Psoas muscle (tissue), 8 donors: ENCODE data around the gene C12orf76. TPM values are rescaled to one million over a fixed set of nuclear protein-coding genes. Genes with fewer than 3 reads are reported as not detected.
"Not testable (repeated sequence)": the region's sequence is repeated elsewhere in the genome, so short reads cannot be mapped to it uniquely, and the experiment has no call there.

ENCODE experiments used
- ATAC-seq, 4 donors: fragments of 200-7000 bp; cut with Tn5 transposase; one replicate each; pipeline ENCODE4 v1.9.1; 2020; ENCODE audit warnings: moderate library complexity in 3 of 4, mild to moderate bottlenecking in 2 of 4
- DNase-seq, 2 donors: peaks; one replicate each; pipeline ENCODE4 v3.0.0-alpha.2; 2020
- H3K27ac ChIP-seq: fragments of 200-600 bp; one replicate; pipeline ENCODE4 v1.8.0; 2022
- H3K27me3 ChIP-seq, 3 donors: fragments of 200-600 bp in 1 of 3; one replicate each; pipeline versions ENCODE4 v1.6.1 to v1.8.0; 2013 to 2022; ENCODE audit warnings: low read length in 2 of 3, mild to moderate bottlenecking in 2 of 3, moderate library complexity in 1 of 3; ENCODE audit not compliant: insufficient read depth in 3 of 3
- H3K36me3 ChIP-seq, 2 donors: fragments of 200-600 bp in 1 of 2; one replicate each; pipeline versions ENCODE4 v1.6.1 to v1.8.0; 2013 to 2022; ENCODE audit warnings: low read depth in 1 of 2, mild to moderate bottlenecking in 1 of 2, moderate library complexity in 1 of 2; ENCODE audit not compliant: insufficient read depth in 1 of 2
- H3K4me1 ChIP-seq: fragments of 200-600 bp; one replicate; pipeline ENCODE4 v1.8.0; 2022
- H3K4me3 ChIP-seq: fragments of 200-600 bp; one replicate; pipeline ENCODE4 v1.8.0; 2022; ENCODE audit warnings: mild to moderate bottlenecking
- H3K9me3 ChIP-seq: fragments of 200-600 bp; one replicate; pipeline ENCODE4 v1.8.0; 2022
- WGBS, 3 donors: extraction: QIAGEN DNeasy Blood & Tissue Kit; methylation state at CpG; one replicate each; pipeline versions ENCODE4 v1.1.6 to v1.1.7; 2013; 5-methylcytosine and 5-hydroxymethylcytosine counted together
- intact Hi-C, 2 donors: fragments of 100-400 bp; cut with DNase I; formaldehyde crosslinking; loops; one replicate each; pipeline versions ENCODE4 v1.11.0 to v1.14.2; 2022
- polyA plus RNA-seq, 3 donors: library from polyadenylated mRNA; stranded (reverse); fragments of 200-250 nt; gene quantifications; one replicate each; pipeline ENCODE4 v1.2.3, GENCODE V29; 2013
- total RNA-seq, 4 donors: library from RNA; stranded (reverse); fragmentation: NEBNext Ultra II Directional in 2 of 4; extraction: Animal tissue kit (Norgen Biotek cat#: 25700) in 2 of 4; gene quantifications; one replicate each; pipeline versions ENCODE4 v1.2.1 to v1.2.4, GENCODE V29; 2021 to 2023
- TF ChIP-seq, protein P1 (sequence below): fragments of 200-600 bp; IDR thresholded peaks from one replicate; pipeline ENCODE4 v1.8.0; 2022; ENCODE audit warnings: antibody characterized with exemption
- donor health status: healthy with polysubstance abuse.
- donor health status: DM: no; HTN: no; CAD: no; lungs with moderate emphysema.
- donor health status: Bipolar disorder and iron deficiency.
- donor health status: healthy.
- donor health status: DM: yes; HTN: yes; CAD: no.
- donor health status: DM: no; HTN: no; CAD: no.
- donor health status: DM: no; HTN: no; CAD: no.
- donor health status: DM: yes; HTN: yes; CAD: no.

C12orf76 gene
- total and polyA plus RNA-seq, 7 donors, result 3.1 to 19.1 (median 7.4) TPM

DNA sequence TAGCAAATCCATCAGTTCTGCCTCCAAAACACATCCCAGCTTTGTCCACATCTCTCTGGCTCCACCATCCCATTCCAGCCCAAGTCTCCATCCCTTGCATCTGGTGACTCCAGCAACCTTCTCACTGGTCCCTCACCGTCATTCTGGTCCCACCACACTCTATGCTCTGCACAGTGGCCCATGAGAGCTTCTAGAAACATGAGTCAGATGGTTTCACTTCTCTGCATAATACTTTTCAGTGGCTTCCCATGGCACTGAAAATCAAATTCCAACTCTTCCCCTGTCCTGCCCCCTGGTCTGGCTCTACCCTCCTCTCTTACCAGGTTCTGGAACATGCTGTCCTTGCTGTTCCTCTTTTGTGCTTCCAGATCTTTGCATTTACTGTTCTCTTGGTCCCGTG lies 17.2 kb upstream of the C12orf76 start:
- WGBS, 3 donors, result 83 to 95% (median 83%) methylated on average over 2 of the region's 2 CpGs
- DNase-seq (no peak), ATAC-seq (no peak)
- TF ChIP-seq, protein P1, sequence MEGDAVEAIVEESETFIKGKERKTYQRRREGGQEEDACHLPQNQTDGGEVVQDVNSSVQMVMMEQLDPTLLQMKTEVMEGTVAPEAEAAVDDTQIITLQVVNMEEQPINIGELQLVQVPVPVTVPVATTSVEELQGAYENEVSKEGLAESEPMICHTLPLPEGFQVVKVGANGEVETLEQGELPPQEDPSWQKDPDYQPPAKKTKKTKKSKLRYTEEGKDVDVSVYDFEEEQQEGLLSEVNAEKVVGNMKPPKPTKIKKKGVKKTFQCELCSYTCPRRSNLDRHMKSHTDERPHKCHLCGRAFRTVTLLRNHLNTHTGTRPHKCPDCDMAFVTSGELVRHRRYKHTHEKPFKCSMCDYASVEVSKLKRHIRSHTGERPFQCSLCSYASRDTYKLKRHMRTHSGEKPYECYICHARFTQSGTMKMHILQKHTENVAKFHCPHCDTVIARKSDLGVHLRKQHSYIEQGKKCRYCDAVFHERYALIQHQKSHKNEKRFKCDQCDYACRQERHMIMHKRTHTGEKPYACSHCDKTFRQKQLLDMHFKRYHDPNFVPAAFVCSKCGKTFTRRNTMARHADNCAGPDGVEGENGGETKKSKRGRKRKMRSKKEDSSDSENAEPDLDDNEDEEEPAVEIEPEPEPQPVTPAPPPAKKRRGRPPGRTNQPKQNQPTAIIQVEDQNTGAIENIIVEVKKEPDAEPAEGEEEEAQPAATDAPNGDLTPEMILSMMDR, result no peak
- Histone ChIP-seq H3K9me3 (no peaks in the 10 kb centered on the region), H3K36me3 (no peaks in the 10 kb centered on the region), H3K27me3 (no peaks in the 10 kb centered on the region), H3K4me1 (no peaks in the 10 kb centered on the region), H3K4me3 (no peak overlapping the region), H3K27ac (no peak overlapping the region)
- intact Hi-C loops, result no loop called here

DNA sequence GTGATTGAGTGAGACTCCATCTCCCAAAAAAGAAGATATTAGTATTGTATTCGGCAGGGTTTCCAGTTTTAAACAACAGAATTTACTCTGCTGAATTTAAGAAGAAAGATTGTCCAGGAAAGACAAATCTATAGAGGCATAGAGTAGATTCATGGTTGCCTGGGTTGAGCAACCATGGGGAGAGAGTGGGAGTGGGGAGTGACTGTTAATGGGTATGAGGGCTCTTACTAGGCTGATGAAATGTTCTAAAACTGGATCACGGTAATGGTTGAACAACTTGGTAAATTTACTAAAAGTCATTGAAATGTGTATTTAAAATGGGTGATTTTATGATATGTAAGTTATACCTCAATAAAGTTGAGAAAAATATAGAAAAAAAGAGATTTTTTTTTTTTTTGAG lies 13.9 kb upstream of the C12orf76 start:
- no peaks in the 10 kb centered on the region for H3K27me3 ChIP-seq
- WGBS, 3 donors, result 93 to 95% (median 95%) methylated on average over 2 of the region's 2 CpGs
- H3K36me3 ChIP-seq, result no peaks in the 10 kb centered on the region
- H3K27ac ChIP-seq, result no peak overlapping the region
- DNase-seq (no peak), ATAC-seq (no peak)
- no peaks in the 10 kb centered on the region for H3K9me3 ChIP-seq
- TF ChIP-seq, protein P1, result no peak
- H3K4me1 ChIP-seq, result no peaks in the 10 kb centered on the region
- intact Hi-C loops, result no loop called here
- no peak overlapping the region for H3K4me3 ChIP-seq

DNA sequence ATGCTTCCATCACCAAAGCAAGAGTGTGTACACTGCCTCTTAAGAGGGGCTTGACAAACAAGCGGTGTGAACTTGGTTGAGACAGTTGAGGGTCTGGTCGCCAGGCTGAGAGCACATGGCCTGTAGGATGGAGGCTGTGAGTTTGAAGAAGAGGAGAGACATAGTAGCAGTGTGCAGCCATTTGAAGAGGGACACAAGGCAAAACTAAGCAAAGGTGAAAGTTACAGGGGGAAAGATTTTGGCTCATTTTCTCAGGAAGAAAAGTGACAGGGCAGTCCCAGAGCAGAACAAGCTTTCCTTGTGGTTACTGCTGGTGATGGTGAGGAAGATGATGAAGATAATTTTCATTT lies 11.3 kb upstream of the C12orf76 start:
- intact Hi-C loops, result no loop called here
- WGBS, 3 donors, result 63 to 97% (median 94%) methylated on average over 2 of the region's 2 CpGs

DNA sequence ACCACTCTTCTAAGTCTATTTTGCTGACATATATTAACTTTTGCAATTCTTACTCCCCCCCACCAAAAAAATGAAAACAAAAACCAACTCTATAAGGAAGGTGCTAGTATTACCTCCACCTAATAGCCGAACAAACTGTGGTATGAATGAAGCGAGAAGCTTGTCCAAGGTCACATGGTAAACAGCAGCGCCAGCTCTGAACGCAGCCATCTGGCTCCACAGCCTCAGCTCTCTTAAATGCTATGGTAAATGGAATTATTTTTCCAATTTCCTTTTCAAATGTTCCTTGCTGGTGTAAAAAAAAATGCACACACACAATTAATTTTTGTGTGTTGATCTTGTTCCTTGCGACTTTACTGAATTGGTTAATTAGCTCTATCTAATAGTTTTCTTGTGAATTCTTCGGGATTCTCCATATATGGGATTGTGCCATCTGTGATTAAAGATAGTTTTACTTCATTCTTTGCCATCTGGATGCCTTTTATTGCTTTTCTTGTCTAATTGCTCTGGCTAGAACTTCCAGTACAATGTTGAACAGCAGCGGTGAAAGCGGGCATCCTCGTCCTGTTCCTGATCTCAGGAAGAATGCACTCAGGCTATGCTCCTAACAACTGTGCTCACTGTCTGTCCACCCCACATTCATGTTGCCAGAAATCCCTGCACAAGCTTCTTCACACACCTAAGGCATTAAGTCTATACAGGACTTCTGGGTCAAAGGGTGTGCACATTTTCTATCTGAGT lies 10.7 kb upstream of the C12orf76 start:
- H3K4me1 ChIP-seq, result no peaks in the 10 kb centered on the region
- H3K27ac ChIP-seq, result no peak overlapping the region
- 83 to 88% (median 83%) methylated on average over 9 of the region's 9 CpGs for WGBS, 3 donors
- H3K27me3 ChIP-seq, result no peaks in the 10 kb centered on the region
- ATAC-seq, result no peak
- TF ChIP-seq, protein P1, result no peak
- no peaks in the 10 kb centered on the region for H3K36me3 ChIP-seq
- intact Hi-C loops, result no loop called here
- no peaks in the 10 kb centered on the region for H3K9me3 ChIP-seq
- no peak for DNase-seq
- no peak overlapping the region for H3K4me3 ChIP-seq

More for the DNA sequence above, 11.3 kb upstream of the C12orf76 start:
- Histone ChIP-seq H3K9me3 (no peaks in the 10 kb centered on the region), H3K4me3 (no peak overlapping the region), H3K27me3 (no peaks in the 10 kb centered on the region), H3K36me3 (no peaks in the 10 kb centered on the region), H3K27ac (peak overlapping the region; percentile 25), H3K4me1 (no peaks in the 10 kb centered on the region)
- ATAC-seq (no peak), DNase-seq (no peak)
- TF ChIP-seq, protein P1, result no peak

DNA sequence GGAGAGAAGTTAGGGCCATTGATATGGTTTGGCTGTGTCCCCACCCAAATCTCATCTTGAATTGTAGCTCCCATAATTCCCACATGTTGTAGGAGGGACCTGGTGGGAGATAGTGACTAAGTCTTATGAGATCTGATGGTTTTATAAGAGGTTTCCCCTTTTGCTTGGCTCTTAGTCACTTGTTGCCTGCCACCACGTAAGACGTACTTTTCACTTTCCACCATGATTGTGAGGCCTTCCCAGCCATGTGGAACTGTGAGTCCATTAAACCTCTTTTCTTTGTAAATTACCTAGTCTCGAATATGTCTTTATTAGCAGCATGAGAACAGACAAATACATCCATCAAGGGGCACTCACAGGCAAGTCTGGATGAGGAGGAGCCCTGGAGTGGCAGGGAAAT lies 8.3 kb upstream of the C12orf76 start:
- 86 to 91% (median 87%) methylated on average over 3 of the region's 3 CpGs for WGBS, 3 donors
- H3K36me3 ChIP-seq, H3K4me1 ChIP-seq, H3K27me3 ChIP-seq, ATAC-seq, H3K27ac ChIP-seq, DNase-seq, H3K4me3 ChIP-seq, H3K9me3 ChIP-seq, intact Hi-C loops: not testable (repeated sequence)

DNA sequence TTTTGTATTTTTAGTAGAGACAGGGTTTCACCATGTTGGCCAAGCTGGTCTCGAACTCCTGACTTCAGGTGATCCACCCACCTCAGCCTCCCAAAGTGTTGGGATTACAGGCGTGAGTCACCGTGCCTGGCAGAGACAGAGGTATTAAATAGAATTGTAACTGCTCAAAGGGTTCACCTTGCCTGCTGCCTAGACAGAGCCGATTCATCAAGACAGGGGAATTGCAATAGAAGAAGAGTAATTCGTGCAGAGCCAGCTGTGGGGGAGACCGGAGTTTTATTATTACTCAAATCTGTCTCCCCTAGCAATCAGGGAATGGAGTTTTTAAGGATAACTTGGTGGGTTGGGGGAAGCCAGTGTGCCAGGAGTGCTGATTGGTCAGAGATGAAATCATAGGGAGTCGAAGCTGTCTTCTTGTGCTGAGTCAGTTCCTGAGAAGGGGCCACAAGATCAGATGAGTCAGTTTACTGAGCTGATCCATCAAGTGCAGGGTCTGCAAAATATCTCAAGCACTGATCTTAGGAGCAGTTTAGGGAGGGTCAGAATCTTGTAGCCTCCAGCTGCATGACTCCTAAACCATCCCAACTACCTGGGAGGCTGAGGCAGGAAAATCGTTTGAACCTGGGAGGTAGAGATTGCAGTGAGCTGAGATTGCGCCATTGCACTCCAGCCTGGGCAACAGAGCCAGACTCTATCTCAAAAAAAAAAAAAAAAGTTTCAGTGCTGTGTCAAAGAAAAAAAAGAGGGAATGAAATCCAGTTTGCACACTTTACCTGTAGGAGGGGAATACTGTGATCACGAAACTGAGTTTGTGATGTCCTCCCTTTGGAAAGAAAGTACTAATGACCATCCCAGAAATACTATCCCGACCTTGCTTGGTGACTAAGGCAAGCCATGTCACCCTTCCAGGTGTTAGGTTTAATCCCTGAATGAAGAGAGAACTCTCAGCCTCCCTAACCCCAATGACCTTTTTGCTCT lies 7.3 kb upstream of the C12orf76 start:
- intact Hi-C loops, DNase-seq: not testable (repeated sequence)
- 65 to 73% (median 68%) methylated on average over 11 of the region's 11 CpGs for WGBS, 3 donors

More for the DNA sequence above, 7.3 kb upstream of the C12orf76 start:
- ATAC-seq, H3K9me3 ChIP-seq, H3K4me1 ChIP-seq, H3K4me3 ChIP-seq, H3K27ac ChIP-seq, H3K27me3 ChIP-seq, H3K36me3 ChIP-seq: not testable (repeated sequence)
